Fibroblast of skin of right biceps (primary cell): ENCODE results near the gene ARRDC1.
A peak's percentile ranks its signal among the peaks of the same experiment; 100 is the strongest.
"Not testable (repeated sequence)": the region's sequence is repeated elsewhere in the genome, so short reads cannot be mapped to it uniquely, and the experiment has no call there.

Experiments
- DNase-seq: peaks from one replicate; pipeline ENCODE4 v3.0.0-alpha.2; 2013

The ARRDC1 gene

DNA sequence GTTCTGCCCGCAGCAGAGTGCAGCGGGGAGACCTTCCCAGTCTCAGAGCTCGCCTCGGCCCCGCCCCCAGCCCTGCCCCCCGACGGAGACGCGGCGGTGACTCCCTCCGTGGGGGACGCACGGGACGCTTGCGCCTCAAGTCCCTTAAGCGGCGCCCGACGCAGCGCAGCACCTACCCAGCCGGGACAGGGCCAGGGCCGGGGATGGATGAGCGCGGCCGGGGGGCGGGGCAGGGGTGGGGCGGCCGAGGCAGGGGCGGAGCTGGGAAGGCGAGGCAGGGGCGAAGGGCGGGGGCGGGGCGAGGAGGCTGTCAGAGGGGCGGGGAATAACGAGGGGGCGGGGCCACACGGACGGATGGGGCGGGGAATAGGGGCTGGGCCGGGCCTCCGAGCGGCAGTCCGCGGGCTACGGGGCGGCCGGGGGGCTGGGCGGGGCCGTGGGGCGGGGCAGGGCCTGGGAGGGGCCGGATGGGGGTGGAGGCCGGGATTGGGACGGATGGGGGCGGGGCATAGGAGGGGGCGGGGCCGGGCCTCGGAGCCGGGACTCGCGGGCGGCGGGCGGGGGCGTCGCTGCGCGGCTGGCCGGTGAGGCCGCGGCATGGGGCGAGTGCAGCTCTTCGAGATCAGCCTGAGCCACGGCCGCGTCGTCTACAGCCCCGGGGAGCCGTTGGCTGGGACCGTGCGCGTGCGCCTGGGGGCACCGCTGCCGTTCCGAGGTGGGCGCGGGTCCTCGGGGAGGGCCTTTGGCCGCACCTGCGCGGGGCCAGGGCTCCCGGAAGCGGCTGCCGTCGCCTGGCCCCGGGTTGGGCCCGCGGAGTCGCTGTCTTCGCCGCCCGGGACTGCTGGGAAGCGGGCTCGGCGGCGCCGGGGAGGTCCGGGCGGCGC, at the start of gene ARRDC1:
ARRDC1 (plus strand) TSS at position 566 of the 884 bp plus-strand sequence; CDS start at position 598, 32 bp downstream.
- DNase-seq: peak; percentile 90

DNA sequence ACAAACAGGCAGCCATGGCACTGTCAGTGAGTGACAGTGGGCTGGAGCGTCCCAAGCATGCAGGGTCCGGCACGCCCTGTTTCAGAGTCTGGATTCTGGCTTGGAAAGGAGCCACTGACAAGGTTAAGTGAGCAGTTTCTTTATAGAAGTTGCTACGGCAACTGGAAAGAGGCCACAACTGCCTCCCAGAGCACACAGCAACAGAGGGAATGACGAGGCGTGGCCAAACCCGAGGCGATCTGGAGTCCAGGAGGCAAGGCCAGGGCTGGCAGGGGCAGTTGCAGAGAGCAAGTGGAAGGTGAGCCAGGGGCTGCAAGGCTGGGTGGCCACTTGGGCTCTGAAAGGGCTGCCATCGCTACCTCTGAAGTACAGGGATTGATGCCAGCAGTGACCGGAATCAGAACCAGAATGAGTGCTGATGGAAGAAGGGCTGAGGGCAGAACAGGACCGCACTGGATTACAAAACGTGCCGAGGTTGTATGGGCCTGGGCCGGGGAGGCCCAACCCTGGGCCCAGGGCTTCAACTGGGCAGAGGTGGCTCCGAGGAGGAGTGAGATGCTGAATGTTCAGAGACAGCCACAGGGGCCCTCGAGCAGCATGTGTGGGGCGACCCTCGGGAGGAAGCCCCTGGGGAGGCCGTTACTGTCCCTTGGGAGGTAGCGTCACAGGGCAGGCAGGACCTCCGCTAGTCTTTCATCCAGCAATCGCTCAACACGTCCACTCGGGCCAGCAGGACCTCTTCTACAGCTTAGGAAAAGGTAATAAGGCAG, 49.2 kb upstream of the ARRDC1 start:
- DNase-seq: no peak

DNA sequence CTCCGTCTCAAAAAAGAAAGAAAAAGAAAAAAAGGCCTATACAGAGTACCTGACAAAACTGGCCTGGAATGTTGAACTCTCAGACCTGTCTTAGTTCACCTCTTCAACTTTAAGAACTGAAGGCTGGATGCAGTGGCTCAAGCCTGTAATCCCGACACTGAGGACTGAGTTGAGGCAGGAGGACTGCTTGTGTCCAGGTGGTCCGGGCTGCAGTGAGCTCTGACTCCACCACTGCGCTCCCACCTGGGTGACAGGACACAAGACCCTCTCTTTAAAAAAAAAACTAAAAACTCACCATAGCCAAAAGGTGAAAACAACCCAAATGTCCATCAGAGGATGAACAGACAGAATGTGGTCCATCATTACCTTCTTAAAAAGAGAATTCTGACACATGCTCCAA, 47.4 kb upstream of the ARRDC1 start:
- DNase-seq: no peak

- DNase-seq: no peak
Observed at GRCh38 chr9:137564134-137564533, 41.4 kb upstream of the ARRDC1 start.

GRCh38 chr9:137564817-137565411, 40.6 kb upstream of the ARRDC1 start:
- DNase-seq: no peak

DNA sequence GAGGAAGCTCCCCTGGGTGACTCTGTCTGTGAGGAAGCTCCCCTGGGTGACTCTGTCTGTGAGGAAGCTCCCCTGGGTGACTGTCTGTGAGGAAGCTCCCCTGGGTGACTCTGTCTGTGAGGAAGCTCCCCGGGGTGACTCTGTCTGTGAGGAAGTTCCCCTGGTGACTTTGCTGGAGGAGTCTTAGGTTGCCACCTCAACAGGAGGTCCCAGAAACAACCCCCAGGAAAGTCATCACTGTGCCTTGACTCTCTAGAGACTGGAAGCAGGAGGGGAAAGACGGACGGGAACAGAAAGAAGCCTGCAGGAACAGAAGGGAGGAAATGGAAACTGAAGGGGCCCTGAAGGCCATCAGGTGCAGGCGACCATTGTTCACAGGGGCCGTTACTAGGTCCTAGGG, 37.0 kb upstream of the ARRDC1 start:
- DNase-seq: not testable (repeated sequence)

DNA sequence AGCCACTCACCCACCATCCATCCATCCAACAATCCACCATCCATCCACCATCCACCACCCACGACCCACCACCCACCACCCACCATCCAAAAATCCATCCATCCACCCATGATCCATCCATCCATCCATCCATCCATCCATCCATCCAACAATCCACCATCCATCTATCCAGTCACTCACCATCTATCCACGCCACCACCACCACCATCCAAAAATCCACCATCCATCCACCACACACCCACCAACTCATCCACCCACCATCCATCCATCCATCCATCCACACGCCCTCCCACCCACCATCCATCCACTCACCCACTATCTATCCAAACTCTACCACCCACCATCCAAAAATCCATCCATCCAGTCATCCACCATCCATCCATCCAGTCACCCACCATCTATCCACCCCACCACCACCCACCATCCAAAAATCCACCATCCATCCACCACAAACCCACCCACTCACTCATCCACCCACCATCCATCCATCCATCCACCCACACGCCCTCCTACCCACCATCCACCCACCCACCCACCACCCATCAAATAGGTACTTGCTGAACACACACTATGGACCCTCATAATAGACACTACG, 35.8 kb upstream of the ARRDC1 start:
- no peak for DNase-seq

- no peak for DNase-seq
Observed at GRCh38 chr9:137570566-137570965, 34.9 kb upstream of the ARRDC1 start.

DNA sequence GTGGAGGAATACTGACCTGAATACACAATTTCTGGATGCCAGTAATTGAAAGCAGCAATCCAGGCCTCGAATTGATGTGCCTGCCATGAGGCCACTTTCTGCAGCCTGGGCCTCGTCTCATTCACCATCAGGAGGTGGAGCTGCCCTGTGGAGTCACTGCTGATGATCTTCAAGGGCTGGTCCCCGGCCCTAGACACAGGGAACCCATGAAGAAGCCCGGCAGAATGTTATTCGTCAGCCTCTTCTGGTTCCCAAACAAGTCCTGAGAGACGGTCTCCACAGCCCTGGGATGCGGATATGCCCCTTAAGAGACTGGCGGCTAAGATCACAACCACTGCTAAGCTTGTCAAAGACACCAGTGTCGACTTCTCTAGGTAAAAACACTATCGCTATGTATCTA, 31.3 kb upstream of the ARRDC1 start:
- no peak for DNase-seq

GRCh38 chr9:137575364-137575715, 30.1 kb upstream of the ARRDC1 start:
- DNase-seq: no peak

GRCh38 chr9:137575716-137576411, 29.6 kb upstream of the ARRDC1 start:
- DNase-seq: no peak

GRCh38 chr9:137578518-137579258, 26.8 kb upstream of the ARRDC1 start, which contains the start of gene DPH7:
Gene DPH7 (minus strand): TSS chr9:137578925. CDS start chr9:137578777, 148 bp downstream.
- DNase-seq: peak; percentile 89

GRCh38 chr9:137579259-137579604, 26.3 kb upstream of the ARRDC1 start:
- DNase-seq: no peak

GRCh38 chr9:137580209-137580953, 25.1 kb upstream of the ARRDC1 start:
- DNase-seq: no peak

- DNase-seq: no peak
Observed at GRCh38 chr9:137580954-137581322, 24.5 kb upstream of the ARRDC1 start.

- no peak for DNase-seq
Observed at GRCh38 chr9:137581361-137582285, 23.9 kb upstream of the ARRDC1 start.

DNA sequence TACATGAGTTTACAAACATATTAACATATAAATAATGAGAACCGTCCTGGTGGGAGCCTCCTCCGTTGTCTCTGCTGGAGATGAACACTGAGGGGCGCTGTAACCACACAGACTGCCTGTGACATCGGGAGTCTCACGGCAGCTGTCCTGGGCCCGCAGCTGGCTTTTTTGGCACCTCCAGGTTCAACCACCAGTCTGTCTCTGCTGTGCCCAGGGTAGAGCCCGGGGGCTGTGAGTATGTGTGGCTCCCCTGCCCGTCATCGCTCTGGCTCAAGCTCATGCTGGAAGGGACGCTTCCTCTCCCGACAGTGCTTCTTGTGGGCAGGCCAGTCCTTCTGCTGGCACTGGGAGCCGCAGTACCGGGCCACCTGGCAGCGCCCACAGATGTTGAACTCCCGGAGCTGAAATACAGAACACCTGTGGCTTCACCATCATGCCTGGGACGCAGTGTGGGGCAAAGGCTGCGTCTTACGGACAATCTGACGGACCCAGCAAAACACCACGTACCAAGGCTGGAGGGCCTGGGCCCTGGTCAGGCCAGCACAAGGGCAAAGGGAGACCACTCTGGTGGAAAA, 23.1 kb upstream of the ARRDC1 start:
- no peak for DNase-seq

GRCh38 chr9:137583347-137583746, 22.1 kb upstream of the ARRDC1 start:
- no peak for DNase-seq

- no peak for DNase-seq
Observed at GRCh38 chr9:137583957-137584356, 21.5 kb upstream of the ARRDC1 start.

DNA sequence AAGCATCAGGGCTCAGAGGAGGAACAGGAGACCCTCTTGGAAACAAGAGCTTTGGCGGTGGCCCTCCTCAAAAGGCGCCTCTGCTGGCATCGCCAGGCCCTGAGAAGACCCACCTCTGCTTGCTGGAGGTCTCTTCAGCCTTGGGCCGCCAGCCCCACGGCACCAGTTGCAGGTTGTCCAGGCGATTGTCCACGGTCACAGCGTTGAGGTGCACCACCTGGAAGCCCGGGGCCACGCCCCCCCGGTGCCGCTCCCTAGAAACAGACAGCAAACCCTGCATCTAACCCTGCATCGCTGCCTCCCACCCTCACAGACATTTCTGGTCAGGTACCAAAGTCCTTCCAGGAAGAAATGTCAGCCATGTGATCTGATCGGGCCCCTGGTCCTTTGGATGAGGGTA, 18.6 kb upstream of the ARRDC1 start:
- no peak for DNase-seq
